ENCODE results near the gene HSPG2. TPM values are rescaled to one million over a fixed set of nuclear protein-coding genes. Genes with fewer than 3 reads are reported as not detected.

The HSPG2 gene
- total and polyA plus RNA-seq, 10 of the 15 experiments (the other 5 are each of a cell fraction or from before 2014, with no cell fraction given): 0.30 to 3.4 (median 0.73) TPM; not detected in 2

DNA sequence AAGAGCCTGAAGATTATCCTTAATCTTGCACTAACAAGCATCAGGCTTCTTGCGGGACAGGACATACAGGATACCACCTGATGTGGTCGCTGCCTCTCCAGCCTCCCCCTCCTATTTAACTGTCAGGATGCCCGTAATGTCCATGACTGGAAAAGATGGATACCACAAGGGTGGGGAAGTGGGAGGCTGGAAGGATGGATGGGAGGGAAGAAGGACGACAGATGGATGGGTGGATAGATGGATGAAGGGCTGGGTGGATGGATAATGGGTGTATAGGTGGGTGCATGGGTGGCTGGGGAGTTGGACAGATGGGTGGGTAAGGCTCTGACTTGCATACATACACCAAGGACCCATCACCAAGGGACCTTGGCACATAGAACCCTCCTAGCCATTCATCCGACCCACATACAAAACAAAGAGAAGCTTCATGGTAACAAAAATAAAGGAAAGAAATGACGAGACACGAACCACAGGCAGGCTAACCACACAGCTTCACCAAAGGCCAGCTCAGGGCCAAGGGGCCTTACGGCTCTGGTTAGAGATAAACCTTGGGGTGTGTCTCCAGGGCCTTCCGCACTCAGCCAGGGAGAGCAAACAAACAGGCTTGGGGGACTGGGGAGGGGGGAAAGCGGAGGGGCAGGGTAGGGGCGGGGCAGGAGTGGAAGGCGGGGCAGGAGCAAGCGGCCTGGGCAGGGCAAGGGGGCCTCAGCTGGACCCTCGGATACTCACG is 50.5 kb downstream of the HSPG2 start:
- RAD21 ChIA-PET (ENCODE audit: unreplicated experiment): no interaction called here
- Histone ChIP-seq H3K27me3 (replicated peaks in 1 of 2; ENCODE audit: control insufficient read depth in 2 of 2, insufficient read depth in 2 of 2, low read length in 1 of 2) (no peaks in the 10 kb centered on the region), H3K4me1 (ENCODE audit: control insufficient read depth, insufficient read depth, low read length) (no peaks in the 10 kb centered on the region), H3K36me3 (ENCODE audit: control insufficient read depth in 2 of 2, insufficient read depth in 2 of 2, low read length in 1 of 2) (no peaks in the 10 kb centered on the region), H3K4me2 (ENCODE audit: control insufficient read depth, insufficient read depth) (no peak overlapping the region), H3K27ac (ENCODE audit: control insufficient read depth, insufficient read depth) (no peak overlapping the region), H3K9me3 (replicated peaks; ENCODE audit: control insufficient read depth, insufficient read depth, low read length) (no peaks in the 10 kb centered on the region), H2AFZ (ENCODE audit: control insufficient read depth, low read depth, low read length) (no peak overlapping the region), H4K20me1 (ENCODE audit: control insufficient read depth, insufficient read depth) (no peaks in the 10 kb centered on the region), H3K9ac (ENCODE audit: control insufficient read depth, insufficient read depth, low read length) (no peak overlapping the region), H3K79me2 (ENCODE audit: control insufficient read depth, insufficient read depth, low read length) (no peaks in the 10 kb centered on the region), H3K4me3 (no peak overlapping the region)
- in situ Hi-C loops (cut with MboI) (no loop called here), intact Hi-C loops (cut with micrococcal nuclease; ENCODE audit: unreplicated experiment) (no loop called here)
- WGBS (ENCODE audit: insufficient coverage, insufficient replicate concordance, low lambda C conversion rate, missing lambda C conversion rate): 41% methylated on average over 12 of the region's 15 CpGs
- DNase-seq (ENCODE audit: low read depth, low spot score) (no peak), ATAC-seq (no peak), FAIRE-seq (no peak)
- POLR2A ChIA-PET: interaction anchor here (0.6 kb wide), 1 partner anchor 715 kb away, joined by 3 read pairs; no protein-coding TSS in a partner anchor
- no peak for TF ChIP-seq RB1 (IDR thresholded peaks at IDR 0.05; ENCODE audit: borderline replicate concordance)
- TF ChIP-seq RAD21 (IDR thresholded peaks at IDR 0.05; ENCODE audit: insufficient read depth, low read depth, low read length): no peak
- no peak for TF ChIP-seq PAX5 (IDR thresholded peaks at IDR 0.05; ENCODE audit: borderline replicate concordance, low read depth, low read length)
- TF ChIP-seq FOS (IDR thresholded peaks at IDR 0.05; ENCODE audit: borderline replicate concordance, extremely low read depth, insufficient read length): no peak
- no peak for TF ChIP-seq CHD1 (IDR thresholded peaks at IDR 0.05; ENCODE audit: low read depth, low read length)
- TF ChIP-seq, protein P1, sequence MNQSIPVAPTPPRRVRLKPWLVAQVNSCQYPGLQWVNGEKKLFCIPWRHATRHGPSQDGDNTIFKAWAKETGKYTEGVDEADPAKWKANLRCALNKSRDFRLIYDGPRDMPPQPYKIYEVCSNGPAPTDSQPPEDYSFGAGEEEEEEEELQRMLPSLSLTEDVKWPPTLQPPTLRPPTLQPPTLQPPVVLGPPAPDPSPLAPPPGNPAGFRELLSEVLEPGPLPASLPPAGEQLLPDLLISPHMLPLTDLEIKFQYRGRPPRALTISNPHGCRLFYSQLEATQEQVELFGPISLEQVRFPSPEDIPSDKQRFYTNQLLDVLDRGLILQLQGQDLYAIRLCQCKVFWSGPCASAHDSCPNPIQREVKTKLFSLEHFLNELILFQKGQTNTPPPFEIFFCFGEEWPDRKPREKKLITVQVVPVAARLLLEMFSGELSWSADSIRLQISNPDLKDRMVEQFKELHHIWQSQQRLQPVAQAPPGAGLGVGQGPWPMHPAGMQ (IDR thresholded peaks at IDR 0.05; ENCODE audit: borderline replicate concordance): no peak
- TF ChIP-seq ZNF384 (IDR thresholded peaks at IDR 0.05; ENCODE audit: borderline replicate concordance, low read depth, low read length): no peak
- TF ChIP-seq TARDBP (IDR thresholded peaks at IDR 0.05; ENCODE audit: borderline replicate concordance): no peak
- TF ChIP-seq YY1 (IDR thresholded peaks at IDR 0.05; ENCODE audit: low read depth, low read length): no peak
- TF ChIP-seq SP1 (IDR thresholded peaks at IDR 0.05; ENCODE audit: low read depth, low read length): no peak
- no peak for TF ChIP-seq ATF3 (IDR thresholded peaks at IDR 0.05; ENCODE audit: borderline replicate concordance, extremely low read depth, low read depth, low read length)
- TF ChIP-seq YBX1 (IDR thresholded peaks at IDR 0.05): no peak
- no peak for TF ChIP-seq SIX5 (IDR thresholded peaks at IDR 0.05; ENCODE audit: low read depth, low read length, severe bottlenecking)
- no peak for TF ChIP-seq FOXM1 (IDR thresholded peaks at IDR 0.05; ENCODE audit: low read depth, low read length)
- no peak for TF ChIP-seq BACH1 (IDR thresholded peaks at IDR 0.05; ENCODE audit: borderline replicate concordance)
- TF ChIP-seq ZBTB33 (IDR thresholded peaks at IDR 0.05): no peak
- TF ChIP-seq WRNIP1 (IDR thresholded peaks at IDR 0.05; ENCODE audit: borderline replicate concordance, low read depth, low read length): no peak
- no peak for TF ChIP-seq TCF7 (IDR thresholded peaks at IDR 0.05; ENCODE audit: borderline replicate concordance)
- TF ChIP-seq NFYA (IDR thresholded peaks at IDR 0.05; ENCODE audit: borderline replicate concordance, low read depth, low read length): no peak
- no peak for TF ChIP-seq ETV6 (conservative IDR thresholded peaks at IDR 0.05 in 1 of 2, IDR thresholded peaks at IDR 0.05 in 1 of 2; ENCODE audit: borderline replicate concordance in 1 of 2, low read depth in 1 of 2)
- CTCF ChIA-PET: no interaction called here
- no TSS peak for BruUV-seq (replicated peaks)
- SMC1A ChIA-PET (ENCODE audit: uncharacterized antibody, unreplicated experiment): no interaction called here

Data from GM12878 (cell line).